ENCODE data around the gene TRIM4. TPM values are rescaled to one million over a fixed set of nuclear protein-coding genes. Genes with fewer than 3 reads are reported as not detected.

The TRIM4 gene
- total RNA-seq, 2 donors from 2014 or later: 10.5 to 13.2 TPM

GRCh38 chr7:99844328-99844727, 75.0 kb downstream of the TRIM4 start:
- Histone ChIP-seq H3K9ac (ENCODE audit: extremely low read depth, low read length, poor library complexity, severe bottlenecking) (no peak overlapping the region), H3K9me3 (ENCODE audit: control insufficient read depth, low read length) (no peaks in the 10 kb centered on the region), H3K27me3 (ENCODE audit: control insufficient read depth, insufficient read depth, low read length, poor library complexity, severe bottlenecking) (no peaks in the 10 kb centered on the region), H3K4me1 (ENCODE audit: control insufficient read depth, insufficient read depth, low read length) (peaks cover 4% of the 10 kb centered on the region), H3K27ac (ENCODE audit: low read depth, low read length) (no peak overlapping the region), H3K36me3 (ENCODE audit: control insufficient read depth, insufficient read depth, low read length) (no peaks in the 10 kb centered on the region), H3K4me3 (ENCODE audit: low read length) (no peak overlapping the region)
- H3K27me3 Mint-ChIP-seq (ENCODE audit: insufficient read depth): no peaks in the 10 kb centered on the region
- DNase-seq: no peak
- no peak overlapping the region for H3K4me3 Mint-ChIP-seq
- no peaks in the 10 kb centered on the region for H3K9me3 Mint-ChIP-seq
- H3K36me3 Mint-ChIP-seq (ENCODE audit: low read depth): no peaks in the 10 kb centered on the region
- TF ChIP-seq CTCF (conservative IDR thresholded peaks at IDR 0.05): no peak
- H3K4me1 Mint-ChIP-seq: peaks cover 17% of the 10 kb centered on the region
- WGBS, 2 experiments (ENCODE audit: insufficient coverage in 1 of 2, insufficient read length in 1 of 2): 88% methylated on average over 1 of the region's 1 CpG; no CpG with 5 or more reads in 1 of the 2 experiments
- H3K27ac Mint-ChIP-seq: no peak overlapping the region

GRCh38 chr7:99843808-99844207, 75.5 kb downstream of the TRIM4 start:
- Histone ChIP-seq H3K27me3 (ENCODE audit: control insufficient read depth, insufficient read depth, low read length, poor library complexity, severe bottlenecking) (no peaks in the 10 kb centered on the region), H3K4me1 (ENCODE audit: control insufficient read depth, insufficient read depth, low read length) (peaks cover 4% of the 10 kb centered on the region), H3K4me3 (ENCODE audit: low read length) (no peak overlapping the region), H3K9me3 (ENCODE audit: control insufficient read depth, low read length) (no peaks in the 10 kb centered on the region), H3K36me3 (ENCODE audit: control insufficient read depth, insufficient read depth, low read length) (no peaks in the 10 kb centered on the region), H3K27ac (ENCODE audit: low read depth, low read length) (no peak overlapping the region), H3K9ac (ENCODE audit: extremely low read depth, low read length, poor library complexity, severe bottlenecking) (no peak overlapping the region)
- 89 to 91% methylated on average over 3 to 4 of the region's 4 CpGs for WGBS, 2 experiments (ENCODE audit: insufficient coverage in 1 of 2, insufficient read length in 1 of 2)
- H3K36me3 Mint-ChIP-seq (ENCODE audit: low read depth): no peaks in the 10 kb centered on the region
- H3K27ac Mint-ChIP-seq: no peak overlapping the region
- no peak for DNase-seq
- no peak for TF ChIP-seq CTCF (conservative IDR thresholded peaks at IDR 0.05)
- no peaks in the 10 kb centered on the region for H3K9me3 Mint-ChIP-seq
- H3K4me1 Mint-ChIP-seq: peaks cover 22% of the 10 kb centered on the region
- no peak overlapping the region for H3K4me3 Mint-ChIP-seq
- H3K27me3 Mint-ChIP-seq (ENCODE audit: insufficient read depth): no peaks in the 10 kb centered on the region

- no peaks in the 10 kb centered on the region for H3K36me3 ChIP-seq (ENCODE audit: control insufficient read depth, insufficient read depth, low read length)
These were observed 76.4 kb downstream of the TRIM4 start for GRCh38 chr7:99842926-99843325.

More at GRCh38 chr7:99842926-99843325, 76.4 kb downstream of the TRIM4 start:
- no peaks in the 10 kb centered on the region for H3K36me3 Mint-ChIP-seq (ENCODE audit: low read depth)
- H3K27ac ChIP-seq (ENCODE audit: low read depth, low read length): no peak overlapping the region
- no peak overlapping the region for H3K4me3 Mint-ChIP-seq
- H3K4me1 ChIP-seq (ENCODE audit: control insufficient read depth, insufficient read depth, low read length): peaks cover 4% of the 10 kb centered on the region
- no peak for DNase-seq
- H3K4me1 Mint-ChIP-seq: peaks cover 24% of the 10 kb centered on the region
- H3K9me3 ChIP-seq (ENCODE audit: control insufficient read depth, low read length): no peaks in the 10 kb centered on the region
- H3K27me3 ChIP-seq (ENCODE audit: control insufficient read depth, insufficient read depth, low read length, poor library complexity, severe bottlenecking): no peaks in the 10 kb centered on the region
- no peak overlapping the region for H3K27ac Mint-ChIP-seq
- H3K9ac ChIP-seq (ENCODE audit: extremely low read depth, low read length, poor library complexity, severe bottlenecking): no peak overlapping the region
- H3K9me3 Mint-ChIP-seq: no peaks in the 10 kb centered on the region
- no peak overlapping the region for H3K4me3 ChIP-seq (ENCODE audit: low read length)
- TF ChIP-seq CTCF (conservative IDR thresholded peaks at IDR 0.05): no peak
- H3K27me3 Mint-ChIP-seq (ENCODE audit: insufficient read depth): no peaks in the 10 kb centered on the region
- no CpG with 5 or more reads among the region's 2 CpGs for WGBS, 2 experiments (ENCODE audit: insufficient coverage in 1 of 2, insufficient read length in 1 of 2)

Other genes with a start within 250 kb of the TRIM4 start
- gene CYP3A5, start 239.5 kb downstream of the TRIM4 start, total RNA-seq: under 1 TPM; 0.38 to 0.42 TPM
- not detected for gene CYP3A7, start 184.3 kb downstream of the TRIM4 start, total RNA-seq
- under 1 TPM in 1 of 2 donors, not detected in 1; 0.11 TPM for gene CYP3A4, start 135.3 kb downstream of the TRIM4 start, total RNA-seq
- gene CYP3A43, start 91.5 kb downstream of the TRIM4 start, total RNA-seq: under 1 TPM; 0.31 to 0.60 TPM
- not detected for gene OR2AE1, start 42.5 kb downstream of the TRIM4 start, total RNA-seq
- 1 to 10 TPM in 1 of 2 donors, under 1 TPM in 1; 0.82 to 1.4 TPM for gene GJC3, start 10.1 kb upstream of the TRIM4 start, total RNA-seq
- gene AZGP1, start 56.5 kb upstream of the TRIM4 start, total RNA-seq: not detected
- gene ZKSCAN1, start 96.1 kb upstream of the TRIM4 start, total RNA-seq: 10 to 100 TPM; 57.1 to 68.0 TPM
- 10 to 100 TPM; 22.7 to 25.1 TPM for gene ZSCAN21, start 130.2 kb upstream of the TRIM4 start, total RNA-seq
- gene ZNF3, start 162.2 kb upstream of the TRIM4 start, total RNA-seq: 10 to 100 TPM; 32.8 to 39.9 TPM
- gene COPS6, start 169.4 kb upstream of the TRIM4 start, total RNA-seq: 100 to 1,000 TPM; 109 to 121 TPM
- 100 to 1,000 TPM; 219 to 242 TPM for gene MCM7, start 181.9 kb upstream of the TRIM4 start, total RNA-seq
- 10 to 100 TPM; 26.3 to 31.5 TPM for gene AP4M1, start 182.1 kb upstream of the TRIM4 start, total RNA-seq
- 100 to 1,000 TPM in 1 of 2 donors, 10 to 100 TPM in 1; 83.1 to 113 TPM for gene TAF6, start 199.8 kb upstream of the TRIM4 start, total RNA-seq
- gene CNPY4, start 200.1 kb upstream of the TRIM4 start, total RNA-seq: 10 to 100 TPM; 16.2 to 19.4 TPM
- 1 to 10 TPM; 1.3 to 1.4 TPM for gene MBLAC1, start 207.4 kb upstream of the TRIM4 start, total RNA-seq
- 100 to 1,000 TPM; 155 to 188 TPM for gene LAMTOR4, start 229.4 kb upstream of the TRIM4 start, total RNA-seq
- 10 to 100 TPM; 24.7 to 30.0 TPM for gene TRAPPC14, start 239.2 kb upstream of the TRIM4 start, total RNA-seq
- gene GAL3ST4, start 249.1 kb upstream of the TRIM4 start, total RNA-seq: 1 to 10 TPM; 3.7 to 3.8 TPM

All from endodermal cell (in vitro differentiated cells).